SU-DHL-6 (cell line): ENCODE data around the gene ACOX2.

Experiments used
- H2AFZ ChIP-seq: fragments of 200-600 bp; sonication (generic); 2 replicates; pipeline ENCODE4 v1.6.1; 2014; ENCODE audit warnings: low read depth, mild to moderate bottlenecking, moderate library complexity, mixed read lengths, antibody characterized with exemption, low read length; ENCODE audit not compliant: severe bottlenecking
- H3F3A ChIP-seq: fragments of 200-600 bp; shearing (Covaris generic); 2 replicates; pipeline ENCODE4 v1.6.0; 2016; ENCODE audit warnings: antibody characterized with exemption, mild to moderate bottlenecking; ENCODE audit not compliant: insufficient read depth
- H3K27ac ChIP-seq: fragments of 200-600 bp; sonication (generic); 2 replicates; pipeline ENCODE4 v1.5.1; 2016; ENCODE audit warnings: low read depth, mild to moderate bottlenecking, low read length, moderate library complexity, mixed read lengths
- H3K27me3 ChIP-seq: fragments of 200-600 bp; sonication (generic), shearing (Covaris generic); 2 replicates; pipeline ENCODE4 v1.6.0; 2014; ENCODE audit warnings: mild to moderate bottlenecking, low read length
- H3K36me3 ChIP-seq: fragments of 200-600 bp; sonication (generic); 2 replicates; pipeline ENCODE4 v1.6.1; 2014; ENCODE audit warnings: mild to moderate bottlenecking, low read length, mixed read lengths
- H3K4me2 ChIP-seq: fragments of 300-600, 200-600 bp; shearing (Covaris generic), sonication (generic); 2 replicates; pipeline ENCODE4 v1.6.0; 2014; ENCODE audit warnings: low read length, low read depth, mild to moderate bottlenecking; ENCODE audit not compliant: poor library complexity, severe bottlenecking
- H3K4me3 ChIP-seq: fragments of 200-600 bp; sonication (generic); 2 replicates; pipeline ENCODE4 v1.5.1; 2014; ENCODE audit warnings: antibody characterized with exemption, low read length, mild to moderate bottlenecking, mixed read lengths; ENCODE audit not compliant: insufficient read depth, poor library complexity, severe bottlenecking
- H3K79me2 ChIP-seq: fragments of 200-600 bp; sonication (generic); 2 replicates; pipeline ENCODE4 v1.6.1; 2014; ENCODE audit warnings: mild to moderate bottlenecking, low read length, moderate library complexity; ENCODE audit not compliant: insufficient read depth
- H3K9ac ChIP-seq: fragments of 200-600 bp; sonication (generic); 2 replicates; pipeline ENCODE4 v1.7.0; 2014; ENCODE audit warnings: mild to moderate bottlenecking, low read length
- H3K9me2 ChIP-seq: fragments of 200-600 bp; sonication (generic); replicated peaks from 2 replicates; pipeline ENCODE4 v1.6.1; 2014; ENCODE audit warnings: low read length; ENCODE audit not compliant: insufficient read depth
- H3K9me3 ChIP-seq: fragments of 200-600 bp; sonication (generic); 2 replicates; pipeline ENCODE4 v1.6.1; 2014; ENCODE audit warnings: low read length, mixed read lengths; ENCODE audit not compliant: insufficient read depth
- H4K20me1 ChIP-seq: fragments of 200-600 bp; sonication (generic); 2 replicates; pipeline ENCODE4 v1.6.1; 2014; ENCODE audit warnings: low read depth, mild to moderate bottlenecking, antibody characterized with exemption, low read length, moderate library complexity, mixed read lengths
- CTCF ChIP-seq: fragments of 200-600 bp; sonication (generic); IDR thresholded peaks from one replicate; pipeline ENCODE4 v1.5.1; 2017; ENCODE audit warnings: antibody characterized with exemption, mild to moderate bottlenecking, low read length, moderate library complexity; ENCODE audit not compliant: insufficient read depth, poor library complexity, severe bottlenecking
- EZH2phosphoT487 ChIP-seq: fragments of 200-600 bp; sonication (generic), shearing (Covaris generic); conservative IDR thresholded peaks from 2 replicates; pipeline ENCODE4 v1.6.1; 2018; ENCODE audit warnings: mild to moderate bottlenecking, antibody characterized with exemption, low read length, moderate library complexity, mixed read lengths

The ACOX2 gene

GRCh38 chr3:58470363-58471024, 66.5 kb downstream of the ACOX2 start:
- H4K20me1 ChIP-seq: no peaks in the 10 kb centered on the region
- H3K79me2 ChIP-seq: no peaks in the 10 kb centered on the region
- H3K9me2 ChIP-seq: no peaks in the 10 kb centered on the region
- no peak overlapping the region for H3K9ac ChIP-seq
- no peaks in the 10 kb centered on the region for H3K9me3 ChIP-seq
- no peaks in the 10 kb centered on the region for H3K27me3 ChIP-seq
- H3F3A ChIP-seq: no peaks in the 10 kb centered on the region
- no peak overlapping the region for H3K27ac ChIP-seq
- no peak overlapping the region for H2AFZ ChIP-seq
- TF ChIP-seq CTCF (no peak), EZH2phosphoT487 (no peak)
- no peak overlapping the region for H3K4me3 ChIP-seq
- no peak overlapping the region for H3K4me2 ChIP-seq
- no peaks in the 10 kb centered on the region for H3K36me3 ChIP-seq

- TF ChIP-seq EZH2phosphoT487: no peak
- TF ChIP-seq CTCF: no peak
- H3K27ac ChIP-seq: no peak overlapping the region
- no peak overlapping the region for H3K4me3 ChIP-seq
- no peak overlapping the region for H3K4me2 ChIP-seq
- H3K79me2 ChIP-seq: no peaks in the 10 kb centered on the region
- H3K9me3 ChIP-seq: no peaks in the 10 kb centered on the region
- H3F3A ChIP-seq: no peaks in the 10 kb centered on the region
- H3K27me3 ChIP-seq: no peaks in the 10 kb centered on the region
- no peaks in the 10 kb centered on the region for H3K9me2 ChIP-seq
- H3K36me3 ChIP-seq: no peaks in the 10 kb centered on the region
- no peak overlapping the region for H2AFZ ChIP-seq
- no peak overlapping the region for H3K9ac ChIP-seq
- no peaks in the 10 kb centered on the region for H4K20me1 ChIP-seq
Measured at GRCh38 chr3:58469096-58469495, 67.9 kb downstream of the ACOX2 start.

GRCh38 chr3:58466899-58467563, 70.0 kb downstream of the ACOX2 start:
- Histone ChIP-seq H4K20me1 (no peaks in the 10 kb centered on the region), H3K27ac (no peak overlapping the region), H3K36me3 (no peaks in the 10 kb centered on the region), H3K79me2 (no peaks in the 10 kb centered on the region), H2AFZ (no peak overlapping the region), H3K9ac (no peak overlapping the region), H3K4me2 (no peak overlapping the region), H3K9me3 (no peaks in the 10 kb centered on the region), H3F3A (no peaks in the 10 kb centered on the region), H3K4me3 (no peak overlapping the region), H3K27me3 (no peaks in the 10 kb centered on the region), H3K9me2 (no peaks in the 10 kb centered on the region)
- TF ChIP-seq CTCF: no peak
- TF ChIP-seq EZH2phosphoT487: no peak
